IPS-18c (cell line): Measurements from ENCODE around the gene PRKN.
"Not testable (repeated sequence)": the region's sequence is repeated elsewhere in the genome, so short reads cannot be mapped to it uniquely, and the experiment has no call there.

Experiments
- H3K4me3 ChIP-seq: 2 replicates; pipeline ENCODE4 v1.7.0; 2013; ENCODE audit warnings: low read depth, mild to moderate bottlenecking, low read length, moderate library complexity; ENCODE audit not compliant: insufficient read depth
- H3K9me3 ChIP-seq: one replicate; pipeline ENCODE4 v1.6.1; 2013; ENCODE audit warnings: mild to moderate bottlenecking, low read length, moderate library complexity; ENCODE audit not compliant: control insufficient read depth, insufficient read depth

PRKN gene

GRCh38 chr6:162404951-162405350 lies 322.6 kb downstream of the PRKN start:
- H3K9me3 ChIP-seq: peaks cover under 1% of the 10 kb centered on the region
- H3K4me3 ChIP-seq: no peak overlapping the region

GRCh38 chr6:162403031-162403430 lies 324.5 kb downstream of the PRKN start:
- H3K4me3 ChIP-seq: no peak overlapping the region

GRCh38 chr6:162395181-162395580 lies 332.4 kb downstream of the PRKN start:
- no peak overlapping the region for H3K4me3 ChIP-seq
- peaks cover 2% of the 10 kb centered on the region for H3K9me3 ChIP-seq

More at GRCh38 chr6:162403031-162403430, 324.5 kb downstream of the PRKN start:
- peaks cover 2% of the 10 kb centered on the region for H3K9me3 ChIP-seq

- H3K4me3 ChIP-seq, H3K9me3 ChIP-seq: not testable (repeated sequence)
Observed at GRCh38 chr6:162390961-162391811, 336.4 kb downstream of the PRKN start.

- H3K9me3 ChIP-seq: no peaks in the 10 kb centered on the region
- no peak overlapping the region for H3K4me3 ChIP-seq
Observed at GRCh38 chr6:162389343-162390085, 338.1 kb downstream of the PRKN start.

- Histone ChIP-seq H3K9me3 (no peaks in the 10 kb centered on the region), H3K4me3 (no peak overlapping the region)
Observed at GRCh38 chr6:162388383-162388777, 339.2 kb downstream of the PRKN start.

- Histone ChIP-seq H3K9me3 (no peaks in the 10 kb centered on the region), H3K4me3 (no peak overlapping the region)
Observed at GRCh38 chr6:162387718-162388382, 339.7 kb downstream of the PRKN start.

- no peaks in the 10 kb centered on the region for H3K9me3 ChIP-seq
- H3K4me3 ChIP-seq: no peak overlapping the region
Observed at GRCh38 chr6:162385980-162386379, 341.6 kb downstream of the PRKN start.

- H3K9me3 ChIP-seq: no peaks in the 10 kb centered on the region
- no peak overlapping the region for H3K4me3 ChIP-seq
Observed at GRCh38 chr6:162379757-162380409, 347.7 kb downstream of the PRKN start.

- H3K4me3 ChIP-seq: no peak overlapping the region
Observed at GRCh38 chr6:162377735-162378134, 349.8 kb downstream of the PRKN start.

GRCh38 chr6:162373868-162374267 lies 353.7 kb downstream of the PRKN start:
- Histone ChIP-seq H3K9me3 (peaks cover 2% of the 10 kb centered on the region), H3K4me3 (no peak overlapping the region)

More at GRCh38 chr6:162377735-162378134, 349.8 kb downstream of the PRKN start:
- no peaks in the 10 kb centered on the region for H3K9me3 ChIP-seq

- Histone ChIP-seq H3K9me3 (peaks cover 2% of the 10 kb centered on the region), H3K4me3 (no peak overlapping the region)
Observed at GRCh38 chr6:162373192-162373591, 354.4 kb downstream of the PRKN start.

GRCh38 chr6:162372106-162372505 lies 355.5 kb downstream of the PRKN start:
- Histone ChIP-seq H3K4me3 (no peak overlapping the region), H3K9me3 (peaks cover 2% of the 10 kb centered on the region)

- H3K4me3 ChIP-seq: no peak overlapping the region
Observed at GRCh38 chr6:162371121-162371520, 356.4 kb downstream of the PRKN start.

GRCh38 chr6:162369091-162369490 lies 358.5 kb downstream of the PRKN start:
- peaks cover 2% of the 10 kb centered on the region for H3K9me3 ChIP-seq
- no peak overlapping the region for H3K4me3 ChIP-seq

More at GRCh38 chr6:162371121-162371520, 356.4 kb downstream of the PRKN start:
- H3K9me3 ChIP-seq: peaks cover 2% of the 10 kb centered on the region

- Histone ChIP-seq H3K9me3 (no peaks in the 10 kb centered on the region), H3K4me3 (no peak overlapping the region)
Observed at GRCh38 chr6:162364488-162364887, 363.1 kb downstream of the PRKN start.

- H3K9me3 ChIP-seq: no peaks in the 10 kb centered on the region
- no peak overlapping the region for H3K4me3 ChIP-seq
Observed at GRCh38 chr6:162363757-162364156, 363.8 kb downstream of the PRKN start.
